AG09309 (cell line): ENCODE results near the gene CRYBB3.
"Not testable (repeated sequence)": the region's sequence is repeated elsewhere in the genome, so short reads cannot be mapped to it uniquely, and the experiment has no call there.

Source experiments
- DNase-seq: peaks from one replicate; pipeline ENCODE4 v3.0.0-alpha.2; 2010; ENCODE audit warnings: low read depth
- H3K4me3 ChIP-seq: 2 replicates; pipeline ENCODE4 v1.5.1; 2011; ENCODE audit warnings: mild to moderate bottlenecking, low read depth, low read length, moderate library complexity; ENCODE audit not compliant: control insufficient read depth
- CTCF ChIP-seq: IDR thresholded peaks from 2 replicates; pipeline ENCODE4 v1.5.1; 2011; ENCODE audit warnings: mild to moderate bottlenecking, low read depth, low read length, inconsistent platforms; ENCODE audit not compliant: insufficient read depth, control insufficient read depth; ENCODE audit errors: missing control alignments

CRYBB3 gene

GRCh38 chr22:25176175-25176574 is 23.5 kb upstream of the CRYBB3 start:
- no peak overlapping the region for H3K4me3 ChIP-seq
- no peak for TF ChIP-seq CTCF
- DNase-seq = no peak

DNA sequence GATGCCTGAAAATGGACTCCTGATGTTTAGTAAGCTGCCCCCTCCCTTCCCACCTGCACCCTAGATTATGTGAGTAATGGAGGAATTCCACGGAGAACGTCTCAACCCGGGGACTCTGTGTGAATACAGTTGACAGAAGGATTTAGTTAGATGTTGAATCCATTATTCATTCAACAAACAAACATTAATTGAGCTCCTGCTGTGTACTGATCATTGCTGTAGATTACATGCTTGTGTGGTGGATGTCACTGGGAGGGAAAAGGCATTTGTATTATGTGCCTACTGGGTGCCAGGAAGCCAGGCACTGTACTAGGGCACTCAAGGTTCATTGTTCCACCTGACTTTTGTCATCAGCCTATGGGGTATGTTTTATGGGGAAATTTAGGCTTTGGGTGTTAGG is 22.9 kb upstream of the CRYBB3 start:
- DNase-seq = no peak
- no peak for TF ChIP-seq CTCF
- H3K4me3 ChIP-seq = no peak overlapping the region

GRCh38 chr22:25177226-25177625 is 22.4 kb upstream of the CRYBB3 start:
- DNase-seq = no peak
- no peak overlapping the region for H3K4me3 ChIP-seq
- no peak for TF ChIP-seq CTCF

DNA sequence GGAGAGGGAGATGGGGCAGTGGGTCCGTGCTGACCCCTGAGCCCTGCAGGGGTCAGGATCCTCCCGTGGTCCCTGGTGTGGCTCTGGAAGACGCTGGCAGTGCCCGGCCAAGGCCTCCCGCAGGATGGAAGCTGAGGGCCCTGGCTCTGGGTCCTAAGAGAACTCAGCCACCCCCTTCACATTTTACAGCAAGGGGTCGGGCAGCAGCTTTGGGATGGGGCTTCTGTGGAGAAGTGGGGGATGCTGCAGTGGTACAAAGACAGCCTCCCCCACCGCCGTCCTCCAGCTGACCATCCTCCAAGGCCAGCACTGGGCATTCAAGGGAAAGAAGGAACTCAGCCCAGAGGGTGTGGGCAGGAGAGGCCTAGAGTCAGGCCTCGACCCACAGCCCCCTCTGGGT is 21.8 kb upstream of the CRYBB3 start:
- no peak for TF ChIP-seq CTCF
- H3K4me3 ChIP-seq = no peak overlapping the region
- DNase-seq = no peak

- DNase-seq, H3K4me3 ChIP-seq: not testable (repeated sequence)
Measured at GRCh38 chr22:25178348-25178747, 21.3 kb upstream of the CRYBB3 start.

- DNase-seq, H3K4me3 ChIP-seq: not testable (repeated sequence)
Measured at GRCh38 chr22:25178869-25179631, 20.6 kb upstream of the CRYBB3 start.

DNA sequence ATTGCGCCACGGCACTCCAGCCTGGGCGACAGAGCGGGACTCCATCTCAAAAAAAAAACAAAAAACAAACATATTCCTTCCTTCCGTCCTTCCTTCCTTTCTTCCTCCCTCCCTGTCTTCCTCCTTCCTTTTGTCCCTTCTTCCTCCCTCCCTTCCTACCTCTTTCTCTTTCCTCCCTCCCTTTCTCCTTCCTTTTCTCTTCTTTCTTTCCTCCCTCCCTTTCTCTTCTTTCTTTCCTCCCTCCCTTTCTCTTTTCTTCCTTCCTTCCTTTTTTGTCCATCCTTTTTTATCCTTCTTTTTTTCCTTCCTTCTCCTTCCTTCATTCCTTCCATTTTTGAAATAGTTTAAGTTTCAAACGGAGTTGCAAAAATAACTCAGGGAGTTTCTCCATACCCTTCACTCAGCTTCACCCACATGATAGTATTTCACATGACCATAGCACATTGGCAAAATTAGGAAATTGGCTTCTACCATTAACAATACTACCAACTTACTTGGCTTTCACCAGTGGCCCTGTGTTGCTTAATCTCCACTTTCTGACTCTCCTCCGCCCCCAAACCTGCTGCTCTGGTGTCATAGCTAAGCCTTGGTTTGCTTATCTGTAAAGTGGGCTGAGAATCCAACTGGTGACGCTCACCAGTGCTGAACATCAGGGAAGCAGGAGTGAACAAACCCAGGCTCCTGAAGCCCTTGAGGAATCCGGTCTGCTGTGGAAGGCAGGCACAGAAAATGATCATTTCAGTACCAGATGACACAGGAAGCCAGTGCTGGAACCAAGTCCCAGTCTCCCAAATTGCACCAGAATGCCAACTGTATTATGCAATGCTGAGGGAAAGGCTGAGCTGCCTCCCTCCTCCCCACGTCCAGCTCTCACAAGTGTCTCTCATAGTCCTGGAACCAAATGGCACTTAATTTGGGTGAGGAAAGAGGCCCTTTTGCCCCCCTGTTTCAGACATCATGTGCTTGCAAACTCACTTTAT is 17.2 kb upstream of the CRYBB3 start:
- no peak for TF ChIP-seq CTCF
- DNase-seq = no peak
- no peak overlapping the region for H3K4me3 ChIP-seq
